Hepatocyte (in vitro differentiated cells): ENCODE measurements around the gene EYS.

Source experiments
- CTCF ChIP-seq: fragments of 200-600 bp; sonication (generic); IDR thresholded peaks from 2 replicates; pipeline ENCODE4 v1.5.1; 2016; ENCODE audit warnings: antibody characterized with exemption, mild to moderate bottlenecking; ENCODE audit not compliant: poor library complexity
- EZH2phosphoT487 ChIP-seq: fragments of 200-600 bp; sonication (generic); IDR thresholded peaks from one replicate; pipeline ENCODE4 v1.6.1; 2018; ENCODE audit warnings: antibody characterized with exemption, mild to moderate bottlenecking, low read depth, moderate library complexity; ENCODE audit not compliant: unreplicated experiment, severe bottlenecking

- TF ChIP-seq EZH2phosphoT487 = no peak
- TF ChIP-seq CTCF = no peak
These were observed 654.4 kb downstream of the EYS start for GRCh38 chr6:65052626-65053025.
